H9 (cell line): ENCODE measurements around the gene ABCA1. TPM values are rescaled to one million over a fixed set of nuclear protein-coding genes. Genes with fewer than 3 reads are reported as not detected.

Source experiments
- DNase-seq: peaks from one replicate; pipeline ENCODE4 v3.0.0-alpha.2; 2017
- H2AFZ ChIP-seq: one replicate; pipeline ENCODE4 v1.6.1; 2013; ENCODE audit warnings: mild to moderate bottlenecking, low read length, control low read depth, moderate library complexity
- H2AK5ac ChIP-seq: 2 replicates; pipeline ENCODE4 v1.6.1; 2013; ENCODE audit warnings: low read length, control low read depth, mixed read lengths; ENCODE audit not compliant: insufficient read length
- H2BK120ac ChIP-seq: one replicate; pipeline ENCODE4 v1.6.1; 2013; ENCODE audit warnings: low read depth, mild to moderate bottlenecking, low read length, control low read depth, inconsistent platforms; ENCODE audit not compliant: poor library complexity, severe bottlenecking
- H2BK12ac ChIP-seq: 2 replicates; pipeline ENCODE4 v1.6.1; 2013; ENCODE audit warnings: low read length, control low read depth, mixed read lengths, low read depth; ENCODE audit not compliant: insufficient read length
- H2BK15ac ChIP-seq: 2 replicates; pipeline ENCODE4 v1.6.1; 2013; ENCODE audit warnings: low read depth, low read length, control low read depth
- H2BK20ac ChIP-seq: one replicate; pipeline ENCODE4 v1.6.1; 2013; ENCODE audit warnings: low read depth, mild to moderate bottlenecking, low read length, control low read depth, inconsistent platforms; ENCODE audit not compliant: poor library complexity, severe bottlenecking
- H2BK5ac ChIP-seq: 2 replicates; pipeline ENCODE4 v1.6.1; 2013; ENCODE audit warnings: low read length, control low read depth, mixed read lengths; ENCODE audit not compliant: insufficient read length
- H3K14ac ChIP-seq: 2 replicates; pipeline ENCODE4 v1.6.1; 2013; ENCODE audit warnings: low read length, control low read depth; ENCODE audit not compliant: insufficient read depth
- H3K18ac ChIP-seq: 2 replicates; pipeline ENCODE4 v1.6.1; 2013; ENCODE audit warnings: low read depth, mild to moderate bottlenecking, mixed read lengths, low read length, control low read depth; ENCODE audit not compliant: insufficient read length
- H3K23ac ChIP-seq: 2 replicates; pipeline ENCODE4 v1.6.1; 2013; ENCODE audit warnings: low read length, control low read depth, mixed read lengths, low read depth; ENCODE audit not compliant: insufficient read length
- H3K23me2 ChIP-seq: 2 replicates; pipeline ENCODE4 v1.6.1; 2013; ENCODE audit warnings: low read depth, mild to moderate bottlenecking, mixed read lengths, low read length, control low read depth; ENCODE audit not compliant: insufficient read length, poor library complexity, severe bottlenecking
- H3K27ac ChIP-seq: 2 replicates; pipeline ENCODE4 v1.5.1; 2013; ENCODE audit warnings: low read length, control low read depth, mixed read lengths, low read depth; ENCODE audit not compliant: insufficient read length
- H3K27me3 ChIP-seq: 2 replicates; pipeline ENCODE4 v1.6.1; 2013; ENCODE audit warnings: low read length, control low read depth, inconsistent platforms; ENCODE audit not compliant: insufficient read depth
- H3K4ac ChIP-seq: 2 replicates; pipeline ENCODE4 v1.6.1; 2013; ENCODE audit warnings: low read depth, mild to moderate bottlenecking, control low read depth, inconsistent platforms, low read length, moderate library complexity
- H3K4me1 ChIP-seq: 2 replicates; pipeline ENCODE4 v1.6.1; 2013; ENCODE audit warnings: low read length, control low read depth, inconsistent platforms; ENCODE audit not compliant: insufficient read depth
- H3K4me2 ChIP-seq: 2 replicates; pipeline ENCODE4 v1.6.1; 2013; ENCODE audit warnings: low read length, control low read depth, mixed read lengths; ENCODE audit not compliant: insufficient read length, insufficient read depth
- H3K56ac ChIP-seq: 2 replicates; pipeline ENCODE4 v1.6.1; 2013; ENCODE audit warnings: low read depth, mild to moderate bottlenecking, mixed read lengths, low read length, control low read depth; ENCODE audit not compliant: insufficient read length
- H3K79me1 ChIP-seq: 2 replicates; pipeline ENCODE4 v1.6.1; 2013; ENCODE audit warnings: low read depth, mild to moderate bottlenecking, moderate library complexity, low read length, control low read depth, inconsistent platforms; ENCODE audit not compliant: insufficient read depth, poor library complexity, severe bottlenecking
- H3K79me2 ChIP-seq: 2 replicates; pipeline ENCODE4 v1.6.1; 2013; ENCODE audit warnings: low read length, control low read depth, inconsistent platforms; ENCODE audit not compliant: insufficient read depth
- H3K9ac ChIP-seq: 2 replicates; pipeline ENCODE4 v1.6.1; 2013; ENCODE audit warnings: low read length, control low read depth, mixed read lengths; ENCODE audit not compliant: insufficient read length; ENCODE audit errors: extremely low read depth
- H3K9me3 ChIP-seq: one replicate; pipeline ENCODE4 v1.6.1; 2013; ENCODE audit warnings: low read depth, low read length, inconsistent platforms; ENCODE audit not compliant: control insufficient read depth
- H3T11ph ChIP-seq: one replicate; pipeline ENCODE4 v1.6.1; 2013; ENCODE audit warnings: mild to moderate bottlenecking, low read length, control low read depth, inconsistent platforms
- H4K20me1 ChIP-seq: one replicate; pipeline ENCODE4 v1.6.1; 2013; ENCODE audit not compliant: control insufficient read depth, insufficient read length, insufficient read depth
- H4K5ac ChIP-seq: 2 replicates; pipeline ENCODE4 v1.6.1; 2013; ENCODE audit warnings: low read depth, mild to moderate bottlenecking, mixed read lengths, low read length, control low read depth; ENCODE audit not compliant: insufficient read length
- H4K8ac ChIP-seq: replicated peaks from 2 replicates; pipeline ENCODE4 v1.6.1; 2013; ENCODE audit warnings: low read length, control low read depth, mixed read lengths, low read depth; ENCODE audit not compliant: insufficient read length
- H4K91ac ChIP-seq: 2 replicates; pipeline ENCODE4 v1.6.1; 2013; ENCODE audit warnings: low read depth, mild to moderate bottlenecking, moderate library complexity, mixed read lengths, low read length, control low read depth; ENCODE audit not compliant: insufficient read length
- H3K27ac Mint-ChIP-seq, 3 experiments: 2 replicates in 2 of 3; 3 replicates in 1 of 3; pipeline ENCODE4 v1.8.0; 2020 to 2021; ENCODE audit warnings: mixed read lengths in 3 of 3, mild to moderate bottlenecking in 1 of 3, moderate library complexity in 1 of 3
- H3K27me3 Mint-ChIP-seq: 2 replicates; pipeline ENCODE4 v1.8.0; 2021; ENCODE audit warnings: low read depth, mild to moderate bottlenecking, moderate library complexity, mixed read lengths
- H3K36me3 Mint-ChIP-seq, 3 experiments: 2 replicates in 2 of 3; 3 replicates in 1 of 3; pipeline ENCODE4 v1.8.0; 2020 to 2021; ENCODE audit warnings: low read depth in 3 of 3, mixed read lengths in 3 of 3; ENCODE audit not compliant: insufficient read depth in 1 of 3
- H3K4me1 Mint-ChIP-seq, 2 experiments: 2 replicates each; pipeline ENCODE4 v1.8.0; 2020; ENCODE audit warnings: mixed read lengths in 2 of 2
- H3K4me3 Mint-ChIP-seq, 2 experiments: 2 replicates in 1 of 2; 3 replicates in 1 of 2; pipeline ENCODE4 v1.8.0; 2020 to 2021; ENCODE audit warnings: mild to moderate bottlenecking in 2 of 2, mixed read lengths in 2 of 2, moderate library complexity in 1 of 2
- H3K9me3 Mint-ChIP-seq, 2 experiments: 2 replicates in 1 of 2; 3 replicates in 1 of 2; pipeline ENCODE4 v1.8.0; 2020; ENCODE audit warnings: mild to moderate bottlenecking in 2 of 2, mixed read lengths in 2 of 2, moderate library complexity in 1 of 2
- WGBS: extraction: QIAGEN DNeasy Blood & Tissue Kit; methylation state at CpG from one replicate; pipeline ENCODE4 v1.1.7; 2013; ENCODE audit warnings: missing lambda C conversion rate, low lambda C conversion rate, mixed read lengths; ENCODE audit not compliant: insufficient read length; ENCODE audit errors: extremely low coverage; 5-methylcytosine and 5-hydroxymethylcytosine counted together
- total RNA-seq: library from RNA; stranded (reverse); gene quantifications from 2 replicates; pipeline ENCODE4 v1.2.1, GENCODE V29; 2021
- TF ChIP-seq, protein P1 (sequence below): fragments of 200-600 bp; sonication (generic); conservative IDR thresholded peaks from 3 replicates; pipeline ENCODE4 v1.8.0; 2021; ENCODE audit warnings: antibody characterized with exemption, mild to moderate bottlenecking

ABCA1 gene
- total RNA-seq, 1 experiment from 2014 or later, result 16.6 TPM

DNA sequence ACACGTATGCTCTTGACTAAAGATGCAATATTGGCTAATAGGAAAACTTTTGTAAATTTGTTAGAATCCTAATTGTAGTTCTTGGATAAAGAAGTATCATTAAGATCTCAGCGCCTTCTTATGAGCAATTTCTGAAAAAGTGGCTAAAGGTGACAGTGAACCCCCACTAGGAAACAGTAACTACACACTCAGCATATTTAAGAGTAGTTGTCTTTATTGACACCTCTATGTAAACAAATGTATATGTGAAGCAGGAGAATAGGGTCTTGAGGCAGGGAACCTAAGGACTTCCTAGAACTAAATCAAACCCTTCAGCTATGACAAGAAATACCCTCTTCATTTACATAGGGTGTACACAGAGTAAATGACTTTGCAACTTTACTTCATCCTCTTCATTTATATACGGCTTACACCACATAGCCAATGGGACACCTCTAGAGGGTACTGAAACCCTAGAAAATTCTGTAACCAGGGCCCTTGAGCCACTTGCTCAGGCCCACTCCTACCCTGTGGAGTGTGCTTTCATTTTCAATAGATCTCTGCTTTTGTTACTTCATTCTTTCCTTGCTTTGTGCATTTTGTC, 177.7 kb downstream of the ABCA1 start:
- no peak overlapping the region for H4K8ac ChIP-seq
- H3K9me3 Mint-ChIP-seq, result no peaks in the 10 kb centered on the region
- H3K27ac Mint-ChIP-seq, result no peak overlapping the region
- H2AFZ ChIP-seq, result no peak overlapping the region
- no peak overlapping the region for H3K27ac ChIP-seq
- H3K4me3 Mint-ChIP-seq, result no peak overlapping the region
- no peak for DNase-seq
- H2BK20ac ChIP-seq, result no peak overlapping the region
- H3K14ac ChIP-seq, result no peak overlapping the region
- peaks cover 7% of the 10 kb centered on the region for H3K23me2 ChIP-seq
- no peaks in the 10 kb centered on the region for H3K79me1 ChIP-seq
- H3K9ac ChIP-seq, result no peak overlapping the region
- no peak overlapping the region for H3T11ph ChIP-seq
- no peak overlapping the region for H3K4me2 ChIP-seq
- no peak overlapping the region for H2BK15ac ChIP-seq
- no peaks in the 10 kb centered on the region for H3K79me2 ChIP-seq
- no peaks in the 10 kb centered on the region for H3K4me1 ChIP-seq
- H4K91ac ChIP-seq, result no peak overlapping the region
- no peak overlapping the region for H3K56ac ChIP-seq
- no peak overlapping the region for H4K5ac ChIP-seq
- TF ChIP-seq, protein P1, sequence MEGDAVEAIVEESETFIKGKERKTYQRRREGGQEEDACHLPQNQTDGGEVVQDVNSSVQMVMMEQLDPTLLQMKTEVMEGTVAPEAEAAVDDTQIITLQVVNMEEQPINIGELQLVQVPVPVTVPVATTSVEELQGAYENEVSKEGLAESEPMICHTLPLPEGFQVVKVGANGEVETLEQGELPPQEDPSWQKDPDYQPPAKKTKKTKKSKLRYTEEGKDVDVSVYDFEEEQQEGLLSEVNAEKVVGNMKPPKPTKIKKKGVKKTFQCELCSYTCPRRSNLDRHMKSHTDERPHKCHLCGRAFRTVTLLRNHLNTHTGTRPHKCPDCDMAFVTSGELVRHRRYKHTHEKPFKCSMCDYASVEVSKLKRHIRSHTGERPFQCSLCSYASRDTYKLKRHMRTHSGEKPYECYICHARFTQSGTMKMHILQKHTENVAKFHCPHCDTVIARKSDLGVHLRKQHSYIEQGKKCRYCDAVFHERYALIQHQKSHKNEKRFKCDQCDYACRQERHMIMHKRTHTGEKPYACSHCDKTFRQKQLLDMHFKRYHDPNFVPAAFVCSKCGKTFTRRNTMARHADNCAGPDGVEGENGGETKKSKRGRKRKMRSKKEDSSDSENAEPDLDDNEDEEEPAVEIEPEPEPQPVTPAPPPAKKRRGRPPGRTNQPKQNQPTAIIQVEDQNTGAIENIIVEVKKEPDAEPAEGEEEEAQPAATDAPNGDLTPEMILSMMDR, result no peak
- H3K23ac ChIP-seq, result no peak overlapping the region
- no peak overlapping the region for H2BK120ac ChIP-seq
- peaks cover 17 to 25% of the 10 kb centered on the region in 2 experiments for H3K4me1 Mint-ChIP-seq
- no peak overlapping the region for H2BK12ac ChIP-seq
- no peaks in the 10 kb centered on the region for H4K20me1 ChIP-seq
- H3K18ac ChIP-seq, result no peak overlapping the region
- no peaks in the 10 kb centered on the region for H3K36me3 Mint-ChIP-seq
- H2BK5ac ChIP-seq, result no peak overlapping the region
- no peaks in the 10 kb centered on the region for H3K9me3 ChIP-seq
- no peak overlapping the region for H3K4ac ChIP-seq
- no peaks in the 10 kb centered on the region for H3K27me3 Mint-ChIP-seq
- H3K27me3 ChIP-seq, result no peaks in the 10 kb centered on the region
- no peak overlapping the region for H2AK5ac ChIP-seq
- no CpG with 5 or more reads among the region's 3 CpGs for WGBS
